Keratinocyte (primary cell): ENCODE measurements around the gene JDP2. TPM values are rescaled to one million over a fixed set of nuclear protein-coding genes. Genes with fewer than 3 reads are reported as not detected.

Experiments
- DNase-seq: peaks from one replicate; pipeline ENCODE4 v3.0.0-alpha.2; 2011; ENCODE audit warnings: low read depth, missing footprints, low spot score
- FAIRE-seq: peaks from 2 replicates; lab custom pipeline; 2011; peaks lifted over from hg19 to GRCh38; lab: Jason Lieb, UNC
- H2AFZ ChIP-seq: 2 replicates; pipeline ENCODE4 v1.6.0; 2012; ENCODE audit warnings: low read length, control low read depth, inconsistent platforms; ENCODE audit not compliant: control insufficient read depth
- H3K27ac ChIP-seq: 2 replicates; pipeline ENCODE4 v1.5.1; 2011; ENCODE audit warnings: low read length; ENCODE audit not compliant: control insufficient read depth, insufficient read depth
- H3K27me3 ChIP-seq: 3 replicates; pipeline ENCODE4 v1.6.0; 2011; ENCODE audit warnings: low read length; ENCODE audit not compliant: control insufficient read depth, insufficient read depth; ENCODE audit errors: extremely low read depth
- H3K36me3 ChIP-seq, 2 experiments: 2 replicates in 1 of 2; 3 replicates in 1 of 2; pipeline ENCODE4 v1.5.1; 2011; ENCODE audit warnings: low read length in 2 of 2, mild to moderate bottlenecking in 1 of 2; ENCODE audit not compliant: control insufficient read depth in 2 of 2, insufficient read depth in 2 of 2; ENCODE audit errors: extremely low read depth in 1 of 2
- H3K4me1 ChIP-seq: 3 replicates; pipeline ENCODE4 v1.5.1; 2011; ENCODE audit warnings: low read length; ENCODE audit not compliant: control insufficient read depth, insufficient read depth; ENCODE audit errors: extremely low read depth
- H3K4me2 ChIP-seq: 3 replicates; pipeline ENCODE4 v1.6.0; 2011; ENCODE audit warnings: low read depth, low read length; ENCODE audit not compliant: control insufficient read depth, insufficient read depth; ENCODE audit errors: extremely low read depth
- H3K4me3 ChIP-seq, 3 experiments: fragments of 200-600 bp in 1 of 3; sonication (generic) in 1 of 3; 2 replicates in 2 of 3; 3 replicates in 1 of 3; pipeline ENCODE4 v1.5.1; 2011 to 2016; ENCODE audit warnings: low read length in 3 of 3, mild to moderate bottlenecking in 3 of 3, control low read depth in 2 of 3, inconsistent platforms in 1 of 3, low read depth in 1 of 3, mixed read lengths in 1 of 3, mixed run types in 1 of 3, moderate library complexity in 1 of 3; ENCODE audit not compliant: control insufficient read depth in 2 of 3, insufficient read depth in 2 of 3; ENCODE audit errors: extremely low read depth in 1 of 3
- H3K79me2 ChIP-seq: 2 replicates; pipeline ENCODE4 v1.6.0; 2012; ENCODE audit warnings: low read length; ENCODE audit not compliant: control insufficient read depth, insufficient read depth
- H3K9ac ChIP-seq: 3 replicates; pipeline ENCODE4 v1.6.0; 2011; ENCODE audit warnings: low read length; ENCODE audit not compliant: control insufficient read depth, insufficient read depth; ENCODE audit errors: extremely low read depth
- H3K9me1 ChIP-seq: 3 replicates; pipeline ENCODE4 v1.6.0; 2011; ENCODE audit warnings: low read length; ENCODE audit not compliant: control insufficient read depth, insufficient read depth; ENCODE audit errors: extremely low read depth
- H3K9me3 ChIP-seq: 2 replicates; pipeline ENCODE4 v1.5.1; 2012; ENCODE audit warnings: low read depth, low read length; ENCODE audit not compliant: control insufficient read depth
- H4K20me1 ChIP-seq: 3 replicates; pipeline ENCODE4 v1.6.0; 2011; ENCODE audit warnings: low read length; ENCODE audit not compliant: control insufficient read depth, insufficient read depth; ENCODE audit errors: extremely low read depth
- CTCF ChIP-seq, 3 experiments: IDR thresholded peaks in 1 of 3; conservative IDR thresholded peaks in 1 of 3; optimal IDR thresholded peaks in 1 of 3; 2 replicates in 2 of 3; 3 replicates in 1 of 3; pipeline versions ENCODE3 to v1.5.1; 2011; ENCODE audit warnings: low read length in 3 of 3, mild to moderate bottlenecking in 3 of 3, moderate library complexity in 2 of 3, control low read depth in 1 of 3, inconsistent platforms in 1 of 3; ENCODE audit not compliant: insufficient read depth in 2 of 3; ENCODE audit errors: extremely low read depth in 1 of 3
- EZH2 ChIP-seq: IDR thresholded peaks from one replicate; pipeline ENCODE4 v1.6.1; 2012; ENCODE audit warnings: inconsistent platforms, mild to moderate bottlenecking, low read length, moderate library complexity
- dilution Hi-C: fragments of 300-500 bp; cut with MboI; formaldehyde crosslinking; loops from one replicate; pipeline ENCODE4 v1.7.0; 2020; ENCODE audit warnings: low sequenced_read_pairs; ENCODE audit not compliant: extremely low pct_ligation_motif_present
- polyA plus RNA-seq, 5 experiments: library from polyadenylated mRNA; depleted of rRNA in 3 of 5; stranded (reverse) in 3 of 5; stranded (forward) in 1 of 5; unstranded in 1 of 5; fragments of >200 nt; gene quantifications; 1 replicate in 1 of 5; 2 replicates in 3 of 5; 3 replicates in 1 of 5; pipeline versions ENCODE4 v1.2.1 to v1.2.3, GENCODE V29; 2011 to 2012; ENCODE audit warnings: missing spikeins in 2 of 5, low read depth in 1 of 5, low replicate concordance in 1 of 5

JDP2 gene
- polyA plus RNA-seq, 1 donor (not counting 4 experiments of a cell fraction or from before 2014, with no cell fraction given), result 13.5 TPM

GRCh38 chr14:75411214-75411540 lies 16.6 kb upstream of the JDP2 start:
- dilution Hi-C loops, result no loop called here
- no peaks in the 10 kb centered on the region for H4K20me1 ChIP-seq
- H3K9me1 ChIP-seq, result no peaks in the 10 kb centered on the region
- H2AFZ ChIP-seq, result no peak overlapping the region
- H3K4me2 ChIP-seq, result no peak overlapping the region
- no peak for TF ChIP-seq EZH2
- H3K4me1 ChIP-seq, result no peaks in the 10 kb centered on the region
- no peaks in the 10 kb centered on the region for H3K9me3 ChIP-seq
- H3K27me3 ChIP-seq, result peaks cover 2% of the 10 kb centered on the region
- FAIRE-seq, result no peak
- no peak overlapping the region for H3K4me3 ChIP-seq
- no peak overlapping the region for H3K9ac ChIP-seq
- no peak for DNase-seq
- no peak overlapping the region for H3K27ac ChIP-seq
- H3K79me2 ChIP-seq, result no peaks in the 10 kb centered on the region
- H3K36me3 ChIP-seq, result no peaks in the 10 kb centered on the region

- Histone ChIP-seq H3K4me1 (no peaks in the 10 kb centered on the region), H4K20me1 (no peaks in the 10 kb centered on the region), H3K9me1 (no peaks in the 10 kb centered on the region), H3K4me2 (no peak overlapping the region), H2AFZ (no peak overlapping the region), H3K79me2 (no peaks in the 10 kb centered on the region), H3K27me3 (peaks cover 2% of the 10 kb centered on the region), H3K4me3 (no peak overlapping the region), H3K27ac (no peak overlapping the region), H3K9ac (no peak overlapping the region), H3K9me3 (no peaks in the 10 kb centered on the region), H3K36me3 (no peaks in the 10 kb centered on the region)
- no peak for TF ChIP-seq CTCF (optimal IDR thresholded peaks at IDR 0.05 in 1 of 3, IDR thresholded peaks at IDR 0.05 in 1 of 3, conservative IDR thresholded peaks at IDR 0.05 in 1 of 3; ENCODE audit: extremely low read depth in 1 of 3, insufficient read depth in 2 of 3, low read length in 3 of 3)
- DNase-seq (no peak), FAIRE-seq (no peak)
- dilution Hi-C loops, result no loop called here
These were observed 14.8 kb upstream of the JDP2 start for GRCh38 chr14:75413013-75413412.

GRCh38 chr14:75417674-75418073 lies 10.1 kb upstream of the JDP2 start:
- no peak overlapping the region for H3K4me2 ChIP-seq
- dilution Hi-C loops, result no loop called here
- peaks cover 2% of the 10 kb centered on the region for H3K27me3 ChIP-seq

More at GRCh38 chr14:75417674-75418073, 10.1 kb upstream of the JDP2 start:
- Histone ChIP-seq H3K4me1 (peaks cover 3% of the 10 kb centered on the region), H2AFZ (no peak overlapping the region), H3K9ac (no peak overlapping the region), H4K20me1 (no peaks in the 10 kb centered on the region), H3K27ac (no peak overlapping the region), H3K9me3 (no peaks in the 10 kb centered on the region), H3K4me3 (no peak overlapping the region), H3K9me1 (no peaks in the 10 kb centered on the region), H3K79me2 (no peaks in the 10 kb centered on the region), H3K36me3 (no peaks in the 10 kb centered on the region)
- FAIRE-seq (no peak), DNase-seq (no peak)
- no peak for TF ChIP-seq CTCF (optimal IDR thresholded peaks at IDR 0.05 in 1 of 3, IDR thresholded peaks at IDR 0.05 in 1 of 3, conservative IDR thresholded peaks at IDR 0.05 in 1 of 3; ENCODE audit: extremely low read depth in 1 of 3, insufficient read depth in 2 of 3, low read length in 3 of 3)
- no peak for TF ChIP-seq EZH2
